ENCODE data around the gene TNS1. TPM values are rescaled to one million over a fixed set of nuclear protein-coding genes. Genes with fewer than 3 reads are reported as not detected.
A peak's percentile ranks its signal among the peaks of the same experiment; 100 is the strongest.

The TNS1 gene
- total and polyA plus RNA-seq, 2 donors from 2014 or later = 44.8 to 471 TPM

GRCh38 chr2:217992061-217992460 lies 10.7 kb downstream of the TNS1 start:
- no peaks in the 10 kb centered on the region for H3K36me3 ChIP-seq (ENCODE audit: control insufficient read depth in 2 of 3, insufficient read depth in 3 of 3, low read length in 3 of 3)
- no peak overlapping the region for H3K27ac ChIP-seq (ENCODE audit: low read depth in 2 of 2, low read length in 2 of 2)
- no peaks in the 10 kb centered on the region for H3K9me3 ChIP-seq (ENCODE audit: control insufficient read depth in 2 of 3, insufficient read depth in 1 of 3, low read length in 3 of 3)
- H3K4me1 ChIP-seq (ENCODE audit: control insufficient read depth in 2 of 3, insufficient read depth in 2 of 3, low read depth in 1 of 3, low read length in 3 of 3) = peaks cover 0 to 30% (median 9%) of the 10 kb centered on the region in 3 donors
- no peaks in the 10 kb centered on the region for H3K27me3 ChIP-seq (ENCODE audit: control insufficient read depth, insufficient read depth, low read length)
- DNase-seq (no peak), FAIRE-seq (no peak)
- H3K4me3 ChIP-seq (ENCODE audit: low read length in 3 of 3) = no peak overlapping the region
- no peak overlapping the region for H3K9ac ChIP-seq (ENCODE audit: low read length in 3 of 3)
- TF ChIP-seq CTCF (IDR thresholded peaks at IDR 0.05; ENCODE audit: borderline replicate concordance, extremely low read depth, insufficient read depth) = no peak
- intact Hi-C loops (cut with DNase I) = loop anchor here (5.0 to 10.0 kb wide), 2 partner anchors 97 to 205 kb away; no protein-coding TSS in a partner anchor

- H3K4me1 ChIP-seq (ENCODE audit: control insufficient read depth in 2 of 3, insufficient read depth in 2 of 3, low read depth in 1 of 3, low read length in 3 of 3) = peaks cover 0 to 31% (median 9%) of the 10 kb centered on the region in 3 donors
- no peak overlapping the region for H3K9ac ChIP-seq (ENCODE audit: low read length in 3 of 3)
- no peaks in the 10 kb centered on the region for H3K9me3 ChIP-seq (ENCODE audit: control insufficient read depth in 2 of 3, insufficient read depth in 1 of 3, low read length in 3 of 3)
- H3K27me3 ChIP-seq (ENCODE audit: control insufficient read depth, insufficient read depth, low read length) = no peaks in the 10 kb centered on the region
- FAIRE-seq (no peak), DNase-seq (peak in 1 of 5 donors; percentile 75)
- intact Hi-C loops (cut with DNase I) = loop anchor here (5.0 to 10.0 kb wide), 2 partner anchors 96 to 204 kb away; no protein-coding TSS in a partner anchor
- no peak for TF ChIP-seq CTCF (IDR thresholded peaks at IDR 0.05; ENCODE audit: borderline replicate concordance, extremely low read depth, insufficient read depth)
- no peak overlapping the region for H3K27ac ChIP-seq (ENCODE audit: low read depth in 2 of 2, low read length in 2 of 2)
- no peak overlapping the region for H3K4me3 ChIP-seq (ENCODE audit: low read length in 3 of 3)
- no peaks in the 10 kb centered on the region for H3K36me3 ChIP-seq (ENCODE audit: control insufficient read depth in 2 of 3, insufficient read depth in 3 of 3, low read length in 3 of 3)
Observed at GRCh38 chr2:217990791-217991465, 11.9 kb downstream of the TNS1 start.

GRCh38 chr2:217990389-217990788 lies 12.4 kb downstream of the TNS1 start:
- Histone ChIP-seq H3K9ac (ENCODE audit: low read length in 3 of 3) (no peak overlapping the region), H3K4me3 (ENCODE audit: low read length in 3 of 3) (no peak overlapping the region), H3K9me3 (ENCODE audit: control insufficient read depth in 2 of 3, insufficient read depth in 1 of 3, low read length in 3 of 3) (no peaks in the 10 kb centered on the region), H3K36me3 (ENCODE audit: control insufficient read depth in 2 of 3, insufficient read depth in 3 of 3, low read length in 3 of 3) (no peaks in the 10 kb centered on the region), H3K27me3 (ENCODE audit: control insufficient read depth, insufficient read depth, low read length) (no peaks in the 10 kb centered on the region), H3K4me1 (ENCODE audit: control insufficient read depth in 2 of 3, insufficient read depth in 2 of 3, low read depth in 1 of 3, low read length in 3 of 3) (peaks cover 0 to 31% (median 9%) of the 10 kb centered on the region in 3 donors), H3K27ac (ENCODE audit: low read depth in 2 of 2, low read length in 2 of 2) (no peak overlapping the region)
- intact Hi-C loops (cut with DNase I) = loop anchor here (5.0 to 10.0 kb wide), 2 partner anchors 96 to 203 kb away; no protein-coding TSS in a partner anchor
- FAIRE-seq (no peak), DNase-seq (no peak)
- TF ChIP-seq CTCF (IDR thresholded peaks at IDR 0.05; ENCODE audit: borderline replicate concordance, extremely low read depth, insufficient read depth) = no peak
